ENCODE results near the gene ODAPH. TPM values are rescaled to one million over a fixed set of nuclear protein-coding genes. Genes with fewer than 3 reads are reported as not detected.

The ODAPH gene
- total and polyA plus RNA-seq, 11 donors, result not detected

GRCh38 chr4:75593393-75593792, 37.5 kb downstream of the ODAPH start:
- no peak for ATAC-seq
- Histone ChIP-seq H3K4me3 (no peak overlapping the region), H3K27ac (no peak overlapping the region), H3K27me3 (no peaks in the 10 kb centered on the region), H3K36me3 (no peaks in the 10 kb centered on the region), H3K9me3 (no peaks in the 10 kb centered on the region), H3K4me1 (no peaks in the 10 kb centered on the region)
- TF ChIP-seq CTCF (IDR thresholded peaks at IDR 0.05) (no peak), POLR2A (IDR thresholded peaks at IDR 0.05) (no peak)
- no peak for DNase-seq
- WGBS, 4 donors, result 72 to 85% (median 84%) methylated on average over 1 of the region's 1 CpG
- intact Hi-C loops (cut with DNase I), result no loop called here

- ATAC-seq (no peak), DNase-seq (no peak)
- Histone ChIP-seq H3K27me3 (no peaks in the 10 kb centered on the region), H3K9me3 (no peaks in the 10 kb centered on the region), H3K4me3 (no peak overlapping the region), H3K36me3 (no peaks in the 10 kb centered on the region), H3K4me1 (no peaks in the 10 kb centered on the region), H3K27ac (no peak overlapping the region)
- intact Hi-C loops (cut with DNase I), result no loop called here
- 72 to 78% (median 74%) methylated on average over 3 of the region's 3 CpGs for WGBS, 4 donors
- TF ChIP-seq CTCF (IDR thresholded peaks at IDR 0.05) (no peak), POLR2A (IDR thresholded peaks at IDR 0.05) (no peak)
Measured at GRCh38 chr4:75596061-75596460, 40.2 kb downstream of the ODAPH start.

GRCh38 chr4:75598390-75598789, 42.5 kb downstream of the ODAPH start:
- no peaks in the 10 kb centered on the region for H3K27me3 ChIP-seq
- intact Hi-C loops (cut with DNase I), result loop anchor here in 1 of 10 donors (1.0 kb wide), 1 partner anchor 10 kb away; no protein-coding TSS in a partner anchor
- 79 to 86% (median 84%) methylated on average over 3 of the region's 3 CpGs for WGBS, 4 donors
- no peak overlapping the region for H3K4me3 ChIP-seq
- H3K9me3 ChIP-seq, result no peaks in the 10 kb centered on the region
- H3K36me3 ChIP-seq, result no peaks in the 10 kb centered on the region
- TF ChIP-seq CTCF (IDR thresholded peaks at IDR 0.05), result no peak
- TF ChIP-seq POLR2A (IDR thresholded peaks at IDR 0.05), result no peak
- ATAC-seq (no peak), DNase-seq (no peak)
- H3K27ac ChIP-seq, result no peak overlapping the region
- H3K4me1 ChIP-seq, result no peaks in the 10 kb centered on the region

- no peak for DNase-seq
- ATAC-seq, result peak in 2 of 4 donors; percentile 36 to 70
Measured at GRCh38 chr4:75599647-75600046, 43.8 kb downstream of the ODAPH start.

More at GRCh38 chr4:75599647-75600046, 43.8 kb downstream of the ODAPH start:
- intact Hi-C loops (cut with DNase I), result no loop called here
- no peaks in the 10 kb centered on the region for H3K9me3 ChIP-seq
- no peak overlapping the region for H3K4me3 ChIP-seq
- no peak for TF ChIP-seq CTCF (IDR thresholded peaks at IDR 0.05)
- TF ChIP-seq POLR2A (IDR thresholded peaks at IDR 0.05), result no peak
- no peak overlapping the region for H3K27ac ChIP-seq
- H3K4me1 ChIP-seq, result no peaks in the 10 kb centered on the region
- H3K36me3 ChIP-seq, result no peaks in the 10 kb centered on the region
- no peaks in the 10 kb centered on the region for H3K27me3 ChIP-seq
- WGBS, 4 donors, result 52 to 72% (median 63%) methylated on average over 4 of the region's 4 CpGs

Data from heart left ventricle (tissue), 16 donors.